Measurements from ENCODE around the gene HLA-DPA1.
"Not testable (repeated sequence)": the region's sequence is repeated elsewhere in the genome, so short reads cannot be mapped to it uniquely, and the experiment has no call there.

Gene HLA-DPA1

GRCh38 chr6:33073431-33073871, at the start of gene HLA-DPA1:
HLA-DPA1 (minus strand) TSS chr6:33073649.
- DNase-seq, result no peak

- no peak for DNase-seq
Measured at GRCh38 chr6:33123181-33123580, 49.7 kb upstream of the HLA-DPA1 start.

GRCh38 chr6:33120001-33120400, 46.6 kb upstream of the HLA-DPA1 start:
- no peak for DNase-seq

- peak; percentile 55 for DNase-seq
Measured at GRCh38 chr6:33118525-33119123, 45.2 kb upstream of the HLA-DPA1 start.

- DNase-seq, result no peak
Measured at GRCh38 chr6:33117811-33118277, 44.4 kb upstream of the HLA-DPA1 start.

GRCh38 chr6:33116841-33117711, 43.6 kb upstream of the HLA-DPA1 start:
- no peak for DNase-seq

GRCh38 chr6:33116417-33116816, 43.0 kb upstream of the HLA-DPA1 start:
- DNase-seq, result no peak

GRCh38 chr6:33114406-33114805, 41.0 kb upstream of the HLA-DPA1 start:
- no peak for DNase-seq

GRCh38 chr6:33113755-33114154, 40.3 kb upstream of the HLA-DPA1 start:
- DNase-seq, result no peak

- peak; percentile 27 for DNase-seq
Measured at GRCh38 chr6:33112148-33112547, 38.7 kb upstream of the HLA-DPA1 start.

- no peak for DNase-seq
Measured at GRCh38 chr6:33108307-33108706, 34.9 kb upstream of the HLA-DPA1 start.

GRCh38 chr6:33107641-33108040, 34.2 kb upstream of the HLA-DPA1 start:
- no peak for DNase-seq

- DNase-seq, result no peak
Measured at GRCh38 chr6:33105916-33106871, 32.7 kb upstream of the HLA-DPA1 start.

GRCh38 chr6:33105386-33105785, 31.9 kb upstream of the HLA-DPA1 start:
- DNase-seq, result no peak

- DNase-seq, result no peak
Measured at GRCh38 chr6:33104887-33105286, 31.4 kb upstream of the HLA-DPA1 start.

GRCh38 chr6:33103776-33104175, 30.3 kb upstream of the HLA-DPA1 start:
- no peak for DNase-seq

- not testable (repeated sequence) for DNase-seq
Measured at GRCh38 chr6:33101121-33101737, 27.8 kb upstream of the HLA-DPA1 start.

- DNase-seq, result no peak
Measured at GRCh38 chr6:33095681-33096080, 22.2 kb upstream of the HLA-DPA1 start.

- no peak for DNase-seq
Measured at GRCh38 chr6:33093855-33094254, 20.4 kb upstream of the HLA-DPA1 start.

GRCh38 chr6:33092385-33092784, 18.9 kb upstream of the HLA-DPA1 start:
- DNase-seq, result no peak

- no peak for DNase-seq
Measured at GRCh38 chr6:33091957-33092356, 18.5 kb upstream of the HLA-DPA1 start.

GRCh38 chr6:33088931-33089620, 15.6 kb upstream of the HLA-DPA1 start:
- DNase-seq, result no peak

Measured in fibroblast of skin of right quadriceps (primary cell).